UCSD-AML1 (cell line): ENCODE measurements around the gene MYG1.

Experiments
- DNase-seq: peaks from one replicate; lab custom pipeline; 2025; ENCODE audit not compliant: unreplicated experiment; lab: John Stamatoyannopoulos, UW

MYG1 gene

GRCh38 chr12:53352331-53353256, 53.1 kb downstream of the MYG1 start:
- DNase-seq: peak; percentile 79

GRCh38 chr12:53353257-53353655, 53.8 kb downstream of the MYG1 start:
- no peak for DNase-seq

GRCh38 chr12:53355121-53355520, 55.6 kb downstream of the MYG1 start:
- no peak for DNase-seq
